Uterus (tissue), 4 donors: ENCODE data around the gene BOLA3. TPM values are rescaled to one million over a fixed set of nuclear protein-coding genes. Genes with fewer than 3 reads are reported as not detected.

Experiments
- DNase-seq, 2 donors: peaks; one replicate each; pipeline ENCODE4 v3.0.0-alpha.2; 2019 to 2020
- H3K27ac ChIP-seq, 2 donors: fragments of 200-600 bp; sonication (generic); 1 replicate in 1 of 2; 2 replicates in 1 of 2; pipeline ENCODE4 v1.5.1; 2016 to 2018
- H3K27me3 ChIP-seq, 2 donors: fragments of 200-600 bp; sonication (generic); one replicate each; pipeline ENCODE4 v1.5.1; 2018 to 2019; ENCODE audit warnings: control low read depth in 1 of 2
- H3K36me3 ChIP-seq, 2 donors: fragments of 200-600 bp; sonication (generic); one replicate each; pipeline ENCODE4 v1.5.1; 2019; ENCODE audit warnings: control low read depth in 1 of 2
- H3K4me1 ChIP-seq, 2 donors: fragments of 200-600 bp; sonication (generic); one replicate each; pipeline ENCODE4 v1.5.1; 2018 to 2019; ENCODE audit warnings: control low read depth in 1 of 2
- H3K4me3 ChIP-seq, 2 donors: fragments of 200-600 bp; sonication (generic); 1 replicate in 1 of 2; 2 replicates in 1 of 2; pipeline ENCODE4 v1.5.1; 2018 to 2019; ENCODE audit warnings: mild to moderate bottlenecking in 1 of 2
- H3K9me3 ChIP-seq, 2 donors: fragments of 200-600 bp; sonication (generic); one replicate each; pipeline ENCODE4 v1.5.1; 2019; ENCODE audit warnings: control low read depth in 1 of 2
- POLR2A ChIP-seq, 2 donors: fragments of 450-650 bp; IDR thresholded peaks; one replicate each; pipeline ENCODE4 v1.6.1; 2016; ENCODE audit warnings: antibody characterized with exemption in 2 of 2, mild to moderate bottlenecking in 1 of 2, moderate library complexity in 1 of 2
- intact Hi-C: fragments of 100-400 bp; cut with DNase I; formaldehyde crosslinking; loops from one replicate; pipeline ENCODE4 v1.15.1; 2023; ENCODE audit warnings: low total_unique reads
- total RNA-seq, 4 donors: library from RNA; depleted of rRNA in 3 of 4; stranded (reverse); fragments of >200 nt in 3 of 4; gene quantifications; one replicate each; pipeline versions ENCODE4 v1.1.0 to v1.2.4, GENCODE V29; 2014 to 2023
- TF ChIP-seq, protein P1 (sequence below), 4 experiments: fragments of 200-600 bp in 2 of 4; fragments of 450-650 bp in 2 of 4; sonication (generic) in 2 of 4; IDR thresholded peaks; one replicate each; pipeline ENCODE4 v1.5.1; 2016 to 2019; ENCODE audit warnings: antibody characterized with exemption in 4 of 4, mild to moderate bottlenecking in 2 of 4, moderate library complexity in 1 of 4
- donor health status: DM: yes; HTN: yes; CAD: no.

Gene BOLA3, protein sequence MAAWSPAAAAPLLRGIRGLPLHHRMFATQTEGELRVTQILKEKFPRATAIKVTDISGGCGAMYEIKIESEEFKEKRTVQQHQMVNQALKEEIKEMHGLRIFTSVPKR
- 10 to 100 TPM in 3 of 4 donors, 1 to 10 TPM in 1; 9.1 to 54.4 (median 16.1) TPM for total RNA-seq

GRCh38 chr2:74147727-74148456 is at the start of gene BOLA3:
Gene BOLA3 (minus strand): TSS chr2:74147912. CDS start chr2:74147874, 38 bp downstream.
- Histone ChIP-seq H3K9me3 (no peaks in the 10 kb centered on the region), H3K4me3 (peak within 1 kb of the TSS; percentile 52 to 82), H3K27ac (peak within 1 kb of the TSS; percentile 68 to 77), H3K27me3 (no peaks in the 10 kb centered on the region), H3K36me3 (no peaks in the 10 kb centered on the region), H3K4me1 (peaks cover 0 to 14% of the 10 kb centered on the region in 2 donors)
- TF ChIP-seq POLR2A (IDR thresholded peaks at IDR 0.05) = peak in 1 of 2 donors; percentile 34
- TF ChIP-seq, protein P1, sequence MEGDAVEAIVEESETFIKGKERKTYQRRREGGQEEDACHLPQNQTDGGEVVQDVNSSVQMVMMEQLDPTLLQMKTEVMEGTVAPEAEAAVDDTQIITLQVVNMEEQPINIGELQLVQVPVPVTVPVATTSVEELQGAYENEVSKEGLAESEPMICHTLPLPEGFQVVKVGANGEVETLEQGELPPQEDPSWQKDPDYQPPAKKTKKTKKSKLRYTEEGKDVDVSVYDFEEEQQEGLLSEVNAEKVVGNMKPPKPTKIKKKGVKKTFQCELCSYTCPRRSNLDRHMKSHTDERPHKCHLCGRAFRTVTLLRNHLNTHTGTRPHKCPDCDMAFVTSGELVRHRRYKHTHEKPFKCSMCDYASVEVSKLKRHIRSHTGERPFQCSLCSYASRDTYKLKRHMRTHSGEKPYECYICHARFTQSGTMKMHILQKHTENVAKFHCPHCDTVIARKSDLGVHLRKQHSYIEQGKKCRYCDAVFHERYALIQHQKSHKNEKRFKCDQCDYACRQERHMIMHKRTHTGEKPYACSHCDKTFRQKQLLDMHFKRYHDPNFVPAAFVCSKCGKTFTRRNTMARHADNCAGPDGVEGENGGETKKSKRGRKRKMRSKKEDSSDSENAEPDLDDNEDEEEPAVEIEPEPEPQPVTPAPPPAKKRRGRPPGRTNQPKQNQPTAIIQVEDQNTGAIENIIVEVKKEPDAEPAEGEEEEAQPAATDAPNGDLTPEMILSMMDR (IDR thresholded peaks at IDR 0.05) = peak; percentile 54 to 78 (median 73)
- DNase-seq = peak; percentile 76 to 84
- intact Hi-C loops = no loop called here

- H3K9me3 ChIP-seq = no peaks in the 10 kb centered on the region
- no peaks in the 10 kb centered on the region for H3K27me3 ChIP-seq
- H3K4me3 ChIP-seq = no peak overlapping the region
- H3K4me1 ChIP-seq = no peaks in the 10 kb centered on the region
- TF ChIP-seq POLR2A (IDR thresholded peaks at IDR 0.05) = no peak
- TF ChIP-seq, protein P1 (IDR thresholded peaks at IDR 0.05) = no peak
- intact Hi-C loops = no loop called here
- no peak overlapping the region for H3K27ac ChIP-seq
- DNase-seq = no peak
- H3K36me3 ChIP-seq = no peaks in the 10 kb centered on the region
Observed at GRCh38 chr2:74197049-74197448, 49.3 kb upstream of the BOLA3 start.

- Histone ChIP-seq H3K4me3 (no peak overlapping the region), H3K36me3 (no peaks in the 10 kb centered on the region), H3K4me1 (no peaks in the 10 kb centered on the region), H3K9me3 (no peaks in the 10 kb centered on the region), H3K27ac (no peak overlapping the region), H3K27me3 (no peaks in the 10 kb centered on the region)
- TF ChIP-seq, protein P1 (IDR thresholded peaks at IDR 0.05) = no peak
- no peak for TF ChIP-seq POLR2A (IDR thresholded peaks at IDR 0.05)
- no peak for DNase-seq
- intact Hi-C loops = no loop called here
Observed at GRCh38 chr2:74194799-74195198, 47.1 kb upstream of the BOLA3 start.

- Histone ChIP-seq H3K4me3 (no peak overlapping the region), H3K9me3 (no peaks in the 10 kb centered on the region), H3K4me1 (no peaks in the 10 kb centered on the region), H3K27me3 (no peaks in the 10 kb centered on the region), H3K27ac (no peak overlapping the region), H3K36me3 (no peaks in the 10 kb centered on the region)
- TF ChIP-seq POLR2A (IDR thresholded peaks at IDR 0.05) = no peak
- TF ChIP-seq, protein P1 (IDR thresholded peaks at IDR 0.05) = no peak
- intact Hi-C loops = no loop called here
- DNase-seq = no peak
Observed at GRCh38 chr2:74191596-74192380, 44.1 kb upstream of the BOLA3 start.

DNA sequence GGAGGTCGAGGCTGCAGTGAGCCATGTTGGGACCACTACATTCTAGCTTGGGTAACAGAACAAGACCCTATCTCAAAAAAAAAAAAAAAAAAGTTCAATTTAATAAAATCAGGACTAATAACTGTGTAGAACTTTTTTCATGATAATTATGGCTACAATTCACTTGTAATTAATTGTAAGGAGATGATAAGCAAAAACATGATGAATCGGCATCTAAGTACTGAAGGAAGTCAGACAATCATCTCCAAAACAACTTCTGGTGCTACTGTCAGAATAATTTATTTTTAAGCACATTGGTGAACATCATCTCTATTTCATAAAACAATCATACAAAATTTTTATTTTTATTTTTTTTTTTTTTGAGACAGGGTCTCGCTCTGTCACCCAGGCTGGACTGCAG is 41.0 kb upstream of the BOLA3 start:
- Histone ChIP-seq H3K9me3 (no peaks in the 10 kb centered on the region), H3K4me1 (no peaks in the 10 kb centered on the region), H3K4me3 (no peak overlapping the region), H3K27ac (no peak overlapping the region), H3K36me3 (no peaks in the 10 kb centered on the region), H3K27me3 (no peaks in the 10 kb centered on the region)
- no peak for DNase-seq
- no peak for TF ChIP-seq POLR2A (IDR thresholded peaks at IDR 0.05)
- TF ChIP-seq, protein P1 (IDR thresholded peaks at IDR 0.05) = no peak
- intact Hi-C loops = no loop called here
